OCI-LY7 (cell line): ENCODE measurements around the gene KMT5B. TPM values are rescaled to one million over a fixed set of nuclear protein-coding genes. Genes with fewer than 3 reads are reported as not detected.

Source experiments
- BruUV-seq: library from RNA; stranded (reverse); fragments of 400-500 nt; replicated peaks from 2 replicates; lab custom pipeline; 2021; lab: Mats Ljungman, UMichigan
- CTCF ChIA-PET: fragments of 300-600 bp; sonication (Branson Sonifier 250); formaldehyde crosslinking; loops from one replicate; lab custom pipeline; 2022; ENCODE audit warnings: antibody characterized with exemption; ENCODE audit not compliant: unreplicated experiment; lab: Charles Lee
- POLR2A ChIA-PET: fragments of 300-600 bp; sonication (Branson Sonifier 250); formaldehyde crosslinking; loops from one replicate; lab custom pipeline; 2022; ENCODE audit warnings: antibody characterized with exemption; lab: Charles Lee
- DNase-seq: peaks from one replicate; pipeline ENCODE4 v3.0.0-alpha.2; 2015; ENCODE audit warnings: low spot score
- H2AFZ ChIP-seq: fragments of 200-600 bp; sonication (generic), shearing (Covaris generic); 2 replicates; pipeline ENCODE4 v1.6.1; 2014; ENCODE audit warnings: mild to moderate bottlenecking, antibody characterized with exemption, low read length, moderate library complexity
- H3K27ac ChIP-seq: fragments of 200-600 bp; sonication (generic); 2 replicates; pipeline ENCODE4 v1.5.1; 2014; ENCODE audit warnings: mixed run types, low read depth, mild to moderate bottlenecking, moderate library complexity, low read length, inconsistent platforms; ENCODE audit not compliant: poor library complexity, severe bottlenecking
- H3K36me3 ChIP-seq: fragments of 200-600 bp; sonication (generic); 2 replicates; pipeline ENCODE4 v1.6.1; 2014; ENCODE audit warnings: mild to moderate bottlenecking, antibody characterized with exemption, low read length, moderate library complexity, mixed read lengths; ENCODE audit not compliant: insufficient read depth
- H3K4me1 ChIP-seq: fragments of 200-600 bp; sonication (generic); 2 replicates; pipeline ENCODE4 v1.5.1; 2014; ENCODE audit warnings: mild to moderate bottlenecking, low read length; ENCODE audit not compliant: insufficient read depth, poor library complexity, severe bottlenecking
- H3K4me2 ChIP-seq: fragments of 200-600 bp; sonication (generic); 2 replicates; pipeline ENCODE4 v1.6.1; 2014; ENCODE audit warnings: mild to moderate bottlenecking, low read length
- H3K4me3 ChIP-seq: fragments of 200-600 bp; sonication (generic); 2 replicates; pipeline ENCODE4 v1.5.1; 2014; ENCODE audit warnings: mild to moderate bottlenecking, low read depth, low read length; ENCODE audit not compliant: poor library complexity, severe bottlenecking
- H3K79me2 ChIP-seq: fragments of 200-600 bp; sonication (generic); 2 replicates; pipeline ENCODE4 v1.6.1; 2016; ENCODE audit warnings: low read depth, mild to moderate bottlenecking, low read length, moderate library complexity, mixed read lengths; ENCODE audit not compliant: insufficient read depth
- H3K9me2 ChIP-seq: fragments of 200-600 bp; sonication (generic); 2 replicates; pipeline ENCODE4 v1.6.1; 2016; ENCODE audit warnings: mild to moderate bottlenecking, low read length, mixed read lengths; ENCODE audit not compliant: insufficient read depth
- H3K9me3 ChIP-seq: fragments of 200-600 bp; sonication (generic); 2 replicates; pipeline ENCODE4 v1.6.1; 2014; ENCODE audit warnings: mild to moderate bottlenecking, mixed run types, low read length, mixed read lengths
- H4K20me1 ChIP-seq: fragments of 200-600 bp; sonication (generic); 2 replicates; pipeline ENCODE4 v1.6.1; 2014; ENCODE audit warnings: mild to moderate bottlenecking, antibody characterized with exemption, low read length, moderate library complexity, mixed read lengths; ENCODE audit not compliant: insufficient read depth
- CTCF ChIP-seq: fragments of 200-600 bp; sonication (generic); conservative IDR thresholded peaks from 2 replicates; pipeline ENCODE4 v1.5.1; 2014; ENCODE audit warnings: mild to moderate bottlenecking, antibody characterized with exemption, low read length, moderate library complexity, mixed read lengths
- EZH2phosphoT487 ChIP-seq: fragments of 200-600 bp; sonication (generic); IDR thresholded peaks from 2 replicates; pipeline ENCODE4 v1.6.1; 2018; ENCODE audit warnings: low read depth, borderline replicate concordance, mild to moderate bottlenecking, mixed run types, antibody characterized with exemption, low read length, moderate library complexity, mixed read lengths
- intact Hi-C: fragments of 100-400 bp; cut with micrococcal nuclease; formaldehyde crosslinking; loops from one replicate; pipeline ENCODE4 v1.10.0; 2022; ENCODE audit not compliant: unreplicated experiment
- total RNA-seq, 2 experiments: library from RNA; depleted of rRNA in 1 of 2; stranded (reverse); fragments of >200 nt in 1 of 2; shearing (Covaris generic) in 1 of 2; gene quantifications; 2 replicates each; pipeline ENCODE4 v1.2.3, GENCODE V29; 2014 to 2022

KMT5B gene
- total RNA-seq, 2 experiments from 2014 or later, result 14.3 to 28.8 TPM

- DNase-seq, result no peak
- no TSS peak for BruUV-seq
- POLR2A ChIA-PET, result interaction anchor here (0.5 to 0.6 kb wide), 2 partner anchors 11 to 59 kb away, joined by 3 read pairs; no protein-coding TSS in a partner anchor
Observed at GRCh38 chr11:68142441-68143309, 70.4 kb downstream of the KMT5B start.

GRCh38 chr11:68142028-68142412, 71.1 kb downstream of the KMT5B start:
- no peaks in the 10 kb centered on the region for H3K79me2 ChIP-seq
- peaks cover 7% of the 10 kb centered on the region for H3K4me1 ChIP-seq
- intact Hi-C loops, result no loop called here
- no TSS peak for BruUV-seq
- no peak for DNase-seq
- H3K27ac ChIP-seq, result no peak overlapping the region
- ChIA-PET CTCF (no interaction called here), POLR2A (interaction anchor here (0.6 kb wide), 1 partner anchor 60 kb away, joined by 3 read pairs; no protein-coding TSS in a partner anchor)
- no peaks in the 10 kb centered on the region for H3K9me2 ChIP-seq
- H3K9me3 ChIP-seq, result no peaks in the 10 kb centered on the region
- no peak for TF ChIP-seq CTCF
- no peak for TF ChIP-seq EZH2phosphoT487
- no peaks in the 10 kb centered on the region for H4K20me1 ChIP-seq
- no peaks in the 10 kb centered on the region for H3K36me3 ChIP-seq
- no peak overlapping the region for H3K4me3 ChIP-seq
- no peak overlapping the region for H3K4me2 ChIP-seq
- no peak overlapping the region for H2AFZ ChIP-seq

More at GRCh38 chr11:68142441-68143309, 70.4 kb downstream of the KMT5B start:
- Histone ChIP-seq H3K4me2 (no peak overlapping the region), H4K20me1 (no peaks in the 10 kb centered on the region), H3K9me2 (no peaks in the 10 kb centered on the region), H3K9me3 (no peaks in the 10 kb centered on the region), H3K4me3 (no peak overlapping the region), H3K4me1 (peaks cover 7% of the 10 kb centered on the region), H3K79me2 (no peaks in the 10 kb centered on the region), H3K27ac (no peak overlapping the region), H2AFZ (no peak overlapping the region), H3K36me3 (no peaks in the 10 kb centered on the region)
- CTCF ChIA-PET, result no interaction called here
- intact Hi-C loops, result no loop called here
- no peak for TF ChIP-seq CTCF
- TF ChIP-seq EZH2phosphoT487, result no peak
